Kidney glomerular epithelial cell (primary cell): Measurements from ENCODE around the gene SLC66A3.

ENCODE experiments used
- DNase-seq: peaks from one replicate; lab custom pipeline; 2025; lab: John Stamatoyannopoulos, UW

Gene SLC66A3

GRCh38 chr2:11155381-11156035 lies at the start of gene SLC66A3:
Gene SLC66A3, plus strand, starts transcription at chr2:11155467. Its CDS starts 80 bp downstream, at chr2:11155547.
- peak; percentile 82 for DNase-seq

GRCh38 chr2:11109002-11109401 lies 46.3 kb upstream of the SLC66A3 start:
- no peak for DNase-seq

GRCh38 chr2:11112870-11113428 lies 42.3 kb upstream of the SLC66A3 start:
- DNase-seq = no peak

GRCh38 chr2:11117776-11118175 lies 37.5 kb upstream of the SLC66A3 start:
- no peak for DNase-seq

GRCh38 chr2:11118761-11119160 lies 36.5 kb upstream of the SLC66A3 start:
- no peak for DNase-seq

- DNase-seq = no peak
Observed at GRCh38 chr2:11121099-11121822, 34.0 kb upstream of the SLC66A3 start.

GRCh38 chr2:11121823-11122155 lies 33.5 kb upstream of the SLC66A3 start:
- no peak for DNase-seq

GRCh38 chr2:11122380-11122779 lies 32.9 kb upstream of the SLC66A3 start:
- DNase-seq = no peak

- no peak for DNase-seq
Observed at GRCh38 chr2:11123001-11123809, 32.1 kb upstream of the SLC66A3 start.

- peak; percentile 49 for DNase-seq
Observed at GRCh38 chr2:11123856-11124759, 31.2 kb upstream of the SLC66A3 start.

GRCh38 chr2:11124760-11125068 lies 30.6 kb upstream of the SLC66A3 start:
- no peak for DNase-seq

GRCh38 chr2:11127761-11128160 lies 27.5 kb upstream of the SLC66A3 start:
- DNase-seq = no peak

- no peak for DNase-seq
Observed at GRCh38 chr2:11128243-11128951, 26.9 kb upstream of the SLC66A3 start.

GRCh38 chr2:11129598-11130449 lies 25.4 kb upstream of the SLC66A3 start:
- DNase-seq = no peak

GRCh38 chr2:11131166-11131920 lies 23.9 kb upstream of the SLC66A3 start:
- DNase-seq = no peak

GRCh38 chr2:11132036-11132671 lies 23.1 kb upstream of the SLC66A3 start:
- DNase-seq = no peak

GRCh38 chr2:11133238-11133935 lies 21.9 kb upstream of the SLC66A3 start:
- DNase-seq = no peak

- no peak for DNase-seq
Observed at GRCh38 chr2:11133936-11134320, 21.3 kb upstream of the SLC66A3 start.
